Fibroblast of lung (primary cell): ENCODE measurements around the gene GNAI2.

Experiments used
- CTCF ChIP-seq, 2 donors: IDR thresholded peaks in 1 of 2; conservative IDR thresholded peaks in 1 of 2; 1 replicate in 1 of 2; 2 replicates in 1 of 2; pipeline ENCODE4 v1.5.1; 2011 to 2012; ENCODE audit warnings: low read length in 2 of 2, control low read depth in 1 of 2, inconsistent platforms in 1 of 2, low read depth in 1 of 2, mild to moderate bottlenecking in 1 of 2
- EZH2 ChIP-seq: IDR thresholded peaks from 2 replicates; pipeline ENCODE4 v1.5.1; 2012; ENCODE audit warnings: low read length, control low read depth, mild to moderate bottlenecking; ENCODE audit errors: missing control alignments

- TF ChIP-seq EZH2, result no peak
- TF ChIP-seq CTCF (conservative IDR thresholded peaks at IDR 0.05 in 1 of 2, IDR thresholded peaks at IDR 0.05 in 1 of 2; ENCODE audit: low read depth in 1 of 2, low read length in 2 of 2), result no peak
These were observed 34.0 kb downstream of the GNAI2 start for GRCh38 chr3:50269977-50270413.
